HL-60 (cell line): ENCODE results near the gene RTP5.
A peak's percentile ranks its signal among the peaks of the same experiment; 100 is the strongest.

Experiments
- DNase-seq, 2 experiments: peaks; one replicate each; pipeline ENCODE4 v3.0.0-alpha.2; 2010 to 2020; ENCODE audit warnings: low read depth in 1 of 2, low spot score in 1 of 2
- H3K27ac ChIP-seq: fragments of 250-450 bp; sonication (Bioruptor Pico); replicated peaks from 2 replicates; pipeline ENCODE4 v1.5.1; 2020; ENCODE audit warnings: mild to moderate bottlenecking, moderate library complexity
- H3K27me3 ChIP-seq: fragments of 250-450 bp; sonication (Bioruptor Pico); 2 replicates; pipeline ENCODE4 v1.5.1; 2021; ENCODE audit warnings: mild to moderate bottlenecking, moderate library complexity; ENCODE audit not compliant: insufficient read depth, poor library complexity, severe bottlenecking
- H3K4me3 ChIP-seq: replicated peaks from 2 replicates; pipeline ENCODE4 v1.5.1; 2011; ENCODE audit warnings: mild to moderate bottlenecking, control low read depth, low read length; ENCODE audit not compliant: insufficient read depth
- CTCF ChIP-seq: IDR thresholded peaks from one replicate; pipeline ENCODE4 v1.5.1; 2011; ENCODE audit warnings: low read length, control low read depth, inconsistent platforms; ENCODE audit not compliant: insufficient read depth
- GABPA ChIP-seq: IDR thresholded peaks from 2 replicates; pipeline ENCODE4 v1.6.1; 2012; ENCODE audit warnings: low read depth
- POLR2AphosphoS5 ChIP-seq: IDR thresholded peaks from 2 replicates; pipeline ENCODE4 v1.6.1; 2012; ENCODE audit warnings: low read depth
- REST ChIP-seq: IDR thresholded peaks from 2 replicates; pipeline ENCODE4 v1.6.1; 2012; ENCODE audit warnings: low read depth; ENCODE audit not compliant: insufficient replicate concordance
- SPI1 ChIP-seq: IDR thresholded peaks from 2 replicates; pipeline ENCODE4 v1.6.1; 2012; ENCODE audit warnings: low read depth, mild to moderate bottlenecking, borderline replicate concordance

The RTP5 gene

GRCh38 chr2:241876528-241877196 lies 7.1 kb downstream of the RTP5 start:
- peaks cover 2% of the 10 kb centered on the region for H3K27me3 ChIP-seq
- H3K4me3 ChIP-seq = no peak overlapping the region
- no peak overlapping the region for H3K27ac ChIP-seq
- TF ChIP-seq SPI1 (no peak), POLR2AphosphoS5 (no peak), CTCF (no peak), REST (no peak), GABPA (no peak)
- DNase-seq = no peak

- no peak for DNase-seq
- TF ChIP-seq SPI1 = no peak
Observed at GRCh38 chr2:241877197-241877685, 7.7 kb downstream of the RTP5 start.

GRCh38 chr2:241877989-241878970 lies 8.8 kb downstream of the RTP5 start:
- H3K27me3 ChIP-seq = no peaks in the 10 kb centered on the region
- no peak overlapping the region for H3K4me3 ChIP-seq
- no peak overlapping the region for H3K27ac ChIP-seq
- no peak for TF ChIP-seq CTCF
- no peak for TF ChIP-seq SPI1
- no peak for TF ChIP-seq GABPA
- no peak for TF ChIP-seq POLR2AphosphoS5
- TF ChIP-seq REST = no peak
- DNase-seq = peak; percentile 47 to 69

More at GRCh38 chr2:241877197-241877685, 7.7 kb downstream of the RTP5 start:
- H3K27me3 ChIP-seq = no peaks in the 10 kb centered on the region
- no peak overlapping the region for H3K27ac ChIP-seq
- H3K4me3 ChIP-seq = no peak overlapping the region

GRCh38 chr2:241879326-241879725 lies 9.8 kb downstream of the RTP5 start:
- Histone ChIP-seq H3K27me3 (no peaks in the 10 kb centered on the region), H3K4me3 (no peak overlapping the region), H3K27ac (no peak overlapping the region)
- TF ChIP-seq REST (no peak), CTCF (no peak), GABPA (no peak), SPI1 (no peak), POLR2AphosphoS5 (no peak)
- no peak for DNase-seq
